ENCODE data around the gene DDX52. TPM values are rescaled to one million over a fixed set of nuclear protein-coding genes. Genes with fewer than 3 reads are reported as not detected.
A peak's percentile ranks its signal among the peaks of the same experiment; 100 is the strongest.

The DDX52 gene
- total and polyA plus RNA-seq, 2 of the 13 experiments (the other 11 are each of a cell fraction or from before 2014, with no cell fraction given), result 8.9 to 36.1 TPM

DNA sequence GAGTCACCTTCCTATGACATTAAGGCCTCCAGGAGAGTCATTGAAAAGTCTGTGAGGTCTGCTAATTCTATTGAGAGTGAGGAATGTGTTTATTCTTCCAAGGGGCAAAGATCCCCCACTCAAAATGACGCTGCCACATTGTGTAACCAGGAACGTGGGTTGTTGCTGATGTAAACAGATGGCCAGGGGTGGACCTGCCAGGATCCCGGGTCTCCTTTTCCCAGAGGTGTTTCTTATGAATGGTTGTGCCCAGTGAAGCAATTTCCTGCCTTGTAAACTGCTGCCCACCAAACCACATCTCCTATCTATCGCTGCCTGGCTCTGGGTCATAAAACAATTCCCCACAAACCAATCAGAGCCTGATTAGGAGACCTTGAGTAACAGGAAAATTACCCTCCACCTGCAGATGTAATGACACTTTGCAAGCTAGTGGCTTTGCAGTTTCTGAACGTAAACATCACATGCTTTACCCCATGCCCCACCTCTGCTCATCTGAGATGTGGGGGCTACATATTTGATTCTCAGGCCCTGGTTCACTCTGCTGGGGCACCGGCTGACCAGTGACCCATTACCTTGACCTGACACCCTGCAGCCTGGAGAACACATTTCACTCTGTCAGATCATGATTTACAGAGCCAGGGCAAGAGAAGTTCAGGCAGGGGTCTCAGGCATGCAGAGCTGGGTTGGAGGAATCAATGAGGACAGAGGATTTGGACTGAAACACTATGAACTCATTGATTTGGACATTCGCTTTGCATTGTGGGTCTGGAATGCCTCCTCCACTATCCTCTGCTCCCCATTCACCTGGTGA lies 33.1 kb upstream of the DDX52 start (continued):
- TF ChIP-seq AKNA (CRISPR knock-in tag; IDR thresholded peaks at IDR 0.05; ENCODE audit: borderline replicate concordance), result no peak
- 0 out of 2 replicates have a peak, but pooled peaks have one; percentile 42 for TF ChIP-seq ARNTL (CRISPR knock-in tag; IDR thresholded peaks at IDR 0.05)
- TF ChIP-seq, protein P1, sequence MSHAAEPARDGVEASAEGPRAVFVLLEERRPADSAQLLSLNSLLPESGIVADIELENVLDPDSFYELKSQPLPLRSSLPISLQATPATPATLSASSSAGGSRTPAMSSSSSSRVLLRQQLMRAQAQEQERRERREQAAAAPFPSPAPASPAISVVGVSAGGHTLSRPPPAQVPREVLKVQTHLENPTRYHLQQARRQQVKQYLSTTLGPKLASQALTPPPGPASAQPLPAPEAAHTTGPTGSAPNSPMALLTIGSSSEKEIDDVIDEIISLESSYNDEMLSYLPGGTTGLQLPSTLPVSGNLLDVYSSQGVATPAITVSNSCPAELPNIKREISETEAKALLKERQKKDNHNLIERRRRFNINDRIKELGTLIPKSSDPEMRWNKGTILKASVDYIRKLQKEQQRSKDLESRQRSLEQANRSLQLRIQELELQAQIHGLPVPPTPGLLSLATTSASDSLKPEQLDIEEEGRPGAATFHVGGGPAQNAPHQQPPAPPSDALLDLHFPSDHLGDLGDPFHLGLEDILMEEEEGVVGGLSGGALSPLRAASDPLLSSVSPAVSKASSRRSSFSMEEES (CRISPR knock-in tag; IDR thresholded peaks at IDR 0.05), result 0 out of 2 replicates have a peak, but pooled peaks have one; percentile 73
- no peak for TF ChIP-seq ZMAT5 (CRISPR knock-in tag; IDR thresholded peaks at IDR 0.05; ENCODE audit: borderline replicate concordance, low read depth)
- TF ChIP-seq NONO (IDR thresholded peaks at IDR 0.05), result no peak
- TF ChIP-seq NONO (CRISPR knock-in tag; conservative IDR thresholded peaks at IDR 0.05), result 0 out of 2 replicates have a peak, but pooled peaks have one; percentile 13
- no peak for TF ChIP-seq ZNF891 (CRISPR knock-in tag; IDR thresholded peaks at IDR 0.05)
- TF ChIP-seq HOXA7 (CRISPR knock-in tag; IDR thresholded peaks at IDR 0.05), result no peak
- TF ChIP-seq ZKSCAN5 (CRISPR knock-in tag; IDR thresholded peaks at IDR 0.05), result no peak
- no peak for TF ChIP-seq ZBTB1 (CRISPR knock-in tag; IDR thresholded peaks at IDR 0.05; ENCODE audit: borderline replicate concordance)
- no peak for TF ChIP-seq THAP8 (CRISPR knock-in tag; IDR thresholded peaks at IDR 0.05; ENCODE audit: borderline replicate concordance)
- TF ChIP-seq BORCS8-MEF2B (CRISPR knock-in tag; IDR thresholded peaks at IDR 0.05), result no peak
- peak; percentile 48; the same call in 1 of the 2 replicates for TF ChIP-seq ZNF580 (CRISPR knock-in tag; IDR thresholded peaks at IDR 0.05; ENCODE audit: borderline replicate concordance, low read depth)
- TF ChIP-seq ZKSCAN8 (CRISPR knock-in tag; IDR thresholded peaks at IDR 0.05; ENCODE audit: borderline replicate concordance), result 0 out of 2 replicates have a peak, but pooled peaks have one; percentile 35
- TF ChIP-seq HNF4G (IDR thresholded peaks at IDR 0.05; ENCODE audit: borderline replicate concordance, low read depth, low read length), result peak; percentile 77; the same call in 1 of the 2 replicates
- TF ChIP-seq HNF4G (CRISPR knock-in tag; IDR thresholded peaks at IDR 0.05; ENCODE audit: borderline replicate concordance, low read depth), result no peak; the same call in 1 of the 2 replicates
- TF ChIP-seq NFATC3 (CRISPR knock-in tag; IDR thresholded peaks at IDR 0.05), result peak; percentile 85; the same call in 1 of the 2 replicates
- no peak for TF ChIP-seq TRIM22 (IDR thresholded peaks at IDR 0.05)
- no peak for TF ChIP-seq ARHGAP35 (CRISPR knock-in tag; IDR thresholded peaks at IDR 0.05; ENCODE audit: borderline replicate concordance)
- no peak for TF ChIP-seq ZNF20 (CRISPR knock-in tag; IDR thresholded peaks at IDR 0.05)

Data from HepG2 (cell line).